CD4-positive, CD25-positive, alpha-beta regulatory T cell (primary cell): Measurements from ENCODE around the gene OR1I1. TPM values are rescaled to one million over a fixed set of nuclear protein-coding genes. Genes with fewer than 3 reads are reported as not detected.

Experiments used
- ATAC-seq, 2 donors: fragments of 150-1000 bp; cut with Tn5 transposase; one replicate each; pipeline ENCODE4 v1.10.0; 2021; ENCODE audit warnings: low read depth in 2 of 2, moderate number of reproducible peaks in 2 of 2, moderate library complexity in 1 of 2
- DNase-seq, 3 donors: peaks; one replicate each; pipeline versions ENCODE4 v3.0.0 to v3.0.0-alpha.2; 2012 to 2022; ENCODE audit warnings: mixed read lengths in 1 of 3
- H3K27ac ChIP-seq: one replicate; pipeline ENCODE4 v1.7.0; 2013; ENCODE audit warnings: mild to moderate bottlenecking, low read length; ENCODE audit not compliant: insufficient read depth, poor library complexity, severe bottlenecking
- H3K27me3 ChIP-seq: one replicate; pipeline ENCODE4 v1.7.0; 2013; ENCODE audit warnings: low read length; ENCODE audit not compliant: control insufficient read depth, insufficient read depth
- H3K36me3 ChIP-seq: one replicate; pipeline ENCODE4 v1.7.0; 2013; ENCODE audit warnings: mild to moderate bottlenecking, low read length, moderate library complexity; ENCODE audit not compliant: control insufficient read depth, insufficient read depth
- H3K4me1 ChIP-seq: 2 replicates; pipeline ENCODE4 v1.7.0; 2013; ENCODE audit warnings: mild to moderate bottlenecking, low read length; ENCODE audit not compliant: insufficient read depth, control insufficient read depth, poor library complexity, severe bottlenecking
- H3K4me3 ChIP-seq: one replicate; pipeline ENCODE4 v1.7.0; 2013; ENCODE audit warnings: low read depth, mild to moderate bottlenecking, low read length, moderate library complexity
- H3K9me3 ChIP-seq, 2 experiments: 1 replicate in 1 of 2; 2 replicates in 1 of 2; pipeline ENCODE4 v1.7.0; 2013; ENCODE audit warnings: low read length in 2 of 2, mild to moderate bottlenecking in 1 of 2, moderate library complexity in 1 of 2; ENCODE audit not compliant: control insufficient read depth in 2 of 2
- H3K27ac Mint-ChIP-seq, 3 donors: one replicate each; pipeline ENCODE4 v1.8.0; 2020 to 2022; ENCODE audit warnings: mild to moderate bottlenecking in 3 of 3, mixed read lengths in 3 of 3, moderate library complexity in 2 of 3
- H3K27me3 Mint-ChIP-seq: one replicate; pipeline ENCODE4 v1.8.0; 2022; ENCODE audit warnings: mild to moderate bottlenecking, mixed read lengths
- H3K36me3 Mint-ChIP-seq: one replicate; pipeline ENCODE4 v1.8.0; 2020; ENCODE audit warnings: mixed read lengths
- H3K4me1 Mint-ChIP-seq, 4 donors: one replicate each; pipeline ENCODE4 v1.8.0; 2020 to 2022; ENCODE audit warnings: mixed read lengths in 4 of 4, mild to moderate bottlenecking in 1 of 4
- H3K4me3 Mint-ChIP-seq, 4 donors: one replicate each; pipeline ENCODE4 v1.8.0; 2020 to 2022; ENCODE audit warnings: mild to moderate bottlenecking in 4 of 4, mixed read lengths in 4 of 4, moderate library complexity in 3 of 4
- H3K9me3 Mint-ChIP-seq, 7 donors: one replicate each; pipeline ENCODE4 v1.8.0; 2020 to 2022; ENCODE audit warnings: mixed read lengths in 7 of 7, mild to moderate bottlenecking in 3 of 7, moderate library complexity in 2 of 7
- polyA plus RNA-seq, 4 donors: library from polyadenylated mRNA; unstranded; fragments of 300-500 nt; fragmentation: Illumina TruSeq; gene quantifications; one replicate each; pipeline ENCODE4 v1.2.3, GENCODE V29; 2021
- total RNA-seq: library from RNA; stranded (reverse); gene quantifications from one replicate; pipeline ENCODE4 v1.2.3, GENCODE V29; 2022

The OR1I1 gene, protein sequence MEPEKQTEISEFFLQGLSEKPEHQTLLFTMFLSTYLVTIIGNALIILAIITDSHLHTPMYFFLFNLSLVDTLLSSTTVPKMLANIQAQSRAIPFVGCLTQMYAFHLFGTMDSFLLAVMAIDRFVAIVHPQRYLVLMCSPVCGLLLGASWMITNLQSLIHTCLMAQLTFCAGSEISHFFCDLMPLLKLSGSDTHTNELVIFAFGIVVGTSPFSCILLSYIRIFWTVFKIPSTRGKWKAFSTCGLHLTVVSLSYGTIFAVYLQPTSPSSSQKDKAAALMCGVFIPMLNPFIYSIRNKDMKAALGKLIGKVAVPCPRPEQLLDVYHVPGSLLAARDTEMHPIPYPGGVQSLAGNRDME
- total RNA-seq, result not detected
- not detected for polyA plus RNA-seq

DNA sequence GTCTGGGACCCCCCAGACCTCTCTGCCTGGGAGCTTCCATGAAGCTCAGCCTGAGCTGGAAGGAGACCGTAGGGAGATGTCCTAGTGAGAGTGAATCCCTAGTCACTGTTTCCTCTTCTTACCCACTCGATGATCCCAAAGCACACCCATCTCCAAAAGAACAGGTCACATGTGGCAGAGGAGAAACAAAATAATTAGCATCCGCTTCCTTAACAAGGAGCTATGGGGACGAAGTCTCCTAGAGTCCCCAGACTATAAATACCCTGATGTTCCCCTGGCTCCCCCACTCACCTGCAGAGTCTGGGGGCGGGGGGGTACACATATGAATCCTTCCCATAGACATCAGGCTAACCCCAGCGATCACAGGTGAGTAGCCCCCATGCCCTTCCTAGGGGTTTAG, at the start of gene OR1I1:
Gene OR1I1, plus strand, starts transcription at position 301 of the 400 bp plus-strand sequence. CDS start 4,855 bp downstream, outside the sequence.
- no peaks in the 10 kb centered on the region for H3K9me3 Mint-ChIP-seq
- Histone ChIP-seq H3K27me3 (no peaks in the 10 kb centered on the region), H3K4me1 (no peaks in the 10 kb centered on the region), H3K9me3 (no peaks in the 10 kb centered on the region), H3K27ac (no peak within 1 kb of the TSS), H3K4me3 (no peak within 1 kb of the TSS), H3K36me3 (no peaks in the 10 kb centered on the region)
- H3K4me1 Mint-ChIP-seq, result no peaks in the 10 kb centered on the region
- DNase-seq (no peak), ATAC-seq (no peak)
- H3K27ac Mint-ChIP-seq, result no peak within 1 kb of the TSS
- H3K4me3 Mint-ChIP-seq, result no peak within 1 kb of the TSS
- no peaks in the 10 kb centered on the region for H3K36me3 Mint-ChIP-seq
- peaks cover 5% of the 10 kb centered on the region for H3K27me3 Mint-ChIP-seq

GRCh38 chr19:15035795-15036311, 46.2 kb upstream of the OR1I1 start:
- Mint-ChIP-seq H3K9me3 (peaks cover 0 to 2% (median 0%) of the 10 kb centered on the region in 7 donors), H3K4me1 (peaks cover 0 to 2% (median 0%) of the 10 kb centered on the region in 4 donors), H3K27ac (no peak overlapping the region), H3K4me3 (no peak overlapping the region), H3K27me3 (peaks cover 10% of the 10 kb centered on the region), H3K36me3 (no peaks in the 10 kb centered on the region)
- Histone ChIP-seq H3K27me3 (peaks cover 5% of the 10 kb centered on the region), H3K36me3 (no peaks in the 10 kb centered on the region), H3K27ac (no peak overlapping the region), H3K4me1 (no peaks in the 10 kb centered on the region), H3K9me3 (no peaks in the 10 kb centered on the region), H3K4me3 (no peak overlapping the region)
- DNase-seq (no peak), ATAC-seq (no peak)

GRCh38 chr19:15037586-15037985, 44.4 kb upstream of the OR1I1 start:
- H3K36me3 Mint-ChIP-seq, result no peaks in the 10 kb centered on the region
- peaks cover 0 to 2% (median 0%) of the 10 kb centered on the region in 7 donors for H3K9me3 Mint-ChIP-seq
- no peak overlapping the region for H3K27ac ChIP-seq
- H3K4me3 Mint-ChIP-seq, result no peak overlapping the region
- ATAC-seq, result no peak
- no peak overlapping the region for H3K27ac Mint-ChIP-seq
- H3K4me1 ChIP-seq, result no peaks in the 10 kb centered on the region
- no peaks in the 10 kb centered on the region for H3K9me3 ChIP-seq
- H3K4me1 Mint-ChIP-seq, result peaks cover 0 to 2% (median 0%) of the 10 kb centered on the region in 4 donors
- DNase-seq, result no peak
- no peak overlapping the region for H3K4me3 ChIP-seq
- no peaks in the 10 kb centered on the region for H3K36me3 ChIP-seq
- H3K27me3 ChIP-seq, result peaks cover 6% of the 10 kb centered on the region
- H3K27me3 Mint-ChIP-seq, result peaks cover 10% of the 10 kb centered on the region

GRCh38 chr19:15038294-15038693, 43.7 kb upstream of the OR1I1 start:
- ATAC-seq (no peak), DNase-seq (no peak)
- H3K4me1 Mint-ChIP-seq, result peaks cover 0 to 2% (median 0%) of the 10 kb centered on the region in 4 donors
- H3K4me3 ChIP-seq, result no peak overlapping the region
- no peak overlapping the region for H3K27ac Mint-ChIP-seq
- peaks cover 10% of the 10 kb centered on the region for H3K27me3 Mint-ChIP-seq
- H3K4me3 Mint-ChIP-seq, result no peak overlapping the region
- H3K36me3 ChIP-seq, result no peaks in the 10 kb centered on the region
- H3K9me3 Mint-ChIP-seq, result peaks cover 0 to 2% (median 0%) of the 10 kb centered on the region in 7 donors
- H3K4me1 ChIP-seq, result no peaks in the 10 kb centered on the region
- H3K9me3 ChIP-seq, result no peaks in the 10 kb centered on the region
- peaks cover 6% of the 10 kb centered on the region for H3K27me3 ChIP-seq
- no peaks in the 10 kb centered on the region for H3K36me3 Mint-ChIP-seq
- H3K27ac ChIP-seq, result no peak overlapping the region

GRCh38 chr19:15042003-15042402, 40.0 kb upstream of the OR1I1 start:
- H3K27me3 Mint-ChIP-seq, result peaks cover 10% of the 10 kb centered on the region
- peaks cover 0 to 3% (median 0%) of the 10 kb centered on the region in 7 donors for H3K9me3 Mint-ChIP-seq
- Histone ChIP-seq H3K4me1 (no peaks in the 10 kb centered on the region), H3K9me3 (no peaks in the 10 kb centered on the region), H3K27me3 (peaks cover 7% of the 10 kb centered on the region), H3K27ac (no peak overlapping the region), H3K4me3 (no peak overlapping the region), H3K36me3 (no peaks in the 10 kb centered on the region)
- H3K4me1 Mint-ChIP-seq, result no peaks in the 10 kb centered on the region
- H3K36me3 Mint-ChIP-seq, result no peaks in the 10 kb centered on the region
- no peak for DNase-seq
- no peak overlapping the region for H3K27ac Mint-ChIP-seq
- no peak for ATAC-seq
- no peak overlapping the region for H3K4me3 Mint-ChIP-seq

DNA sequence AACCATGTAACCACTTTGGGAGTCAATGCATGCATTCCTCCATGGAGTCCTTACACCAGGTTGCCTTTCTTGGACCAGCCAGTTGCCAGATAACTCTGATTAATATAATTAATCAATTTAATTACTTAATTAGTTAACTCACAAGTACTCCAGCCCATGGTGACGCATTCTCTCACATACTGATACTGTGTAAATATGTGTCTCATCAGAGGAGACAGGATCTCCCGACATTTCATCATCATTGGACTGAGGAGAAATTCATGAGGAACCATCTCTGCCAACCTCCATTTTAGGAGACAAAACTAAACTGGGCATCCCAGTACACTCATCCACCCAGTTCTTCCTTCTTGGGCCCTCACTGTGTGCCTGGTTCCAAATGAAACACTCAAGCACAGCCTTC, 39.2 kb upstream of the OR1I1 start:
- Histone ChIP-seq H3K27me3 (peaks cover 9% of the 10 kb centered on the region), H3K4me1 (no peaks in the 10 kb centered on the region), H3K27ac (no peak overlapping the region), H3K9me3 (no peaks in the 10 kb centered on the region), H3K4me3 (no peak overlapping the region), H3K36me3 (no peaks in the 10 kb centered on the region)
- Mint-ChIP-seq H3K4me3 (no peak overlapping the region), H3K27ac (no peak overlapping the region), H3K4me1 (no peaks in the 10 kb centered on the region), H3K27me3 (peaks cover 10% of the 10 kb centered on the region), H3K9me3 (peaks cover 0 to 3% (median 0%) of the 10 kb centered on the region in 7 donors), H3K36me3 (no peaks in the 10 kb centered on the region)
- ATAC-seq (no peak), DNase-seq (no peak)

DNA sequence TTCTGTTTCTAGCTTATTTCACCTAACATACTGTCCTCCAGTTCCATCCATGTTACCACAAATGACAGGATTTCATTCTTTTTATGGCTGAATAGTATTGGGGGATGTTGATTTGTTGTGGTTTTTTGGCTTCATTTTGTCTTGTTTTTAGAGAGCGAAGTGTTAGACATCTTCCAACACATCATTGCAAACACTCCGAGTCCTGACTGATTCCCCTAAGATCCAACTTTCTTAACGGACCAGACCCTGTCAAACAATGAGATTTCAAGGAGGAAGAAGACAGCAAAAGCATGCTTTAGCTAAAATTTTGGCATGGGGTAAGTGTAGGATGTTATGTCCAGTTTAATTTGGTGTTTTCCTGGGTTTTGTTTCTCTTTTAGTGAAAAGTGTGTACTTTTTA, 36.5 kb upstream of the OR1I1 start:
- Mint-ChIP-seq H3K4me1 (no peaks in the 10 kb centered on the region), H3K27me3 (no peaks in the 10 kb centered on the region), H3K36me3 (no peaks in the 10 kb centered on the region), H3K4me3 (no peak overlapping the region), H3K9me3 (peaks cover 0 to 3% (median 0%) of the 10 kb centered on the region in 7 donors), H3K27ac (no peak overlapping the region)
- Histone ChIP-seq H3K9me3 (no peaks in the 10 kb centered on the region), H3K4me3 (no peak overlapping the region), H3K27me3 (peaks cover 9% of the 10 kb centered on the region), H3K36me3 (no peaks in the 10 kb centered on the region), H3K4me1 (no peaks in the 10 kb centered on the region), H3K27ac (no peak overlapping the region)
- no peak for DNase-seq
- no peak for ATAC-seq

- Histone ChIP-seq H3K9me3 (no peaks in the 10 kb centered on the region), H3K27ac (no peak overlapping the region), H3K27me3 (peaks cover 6% of the 10 kb centered on the region), H3K4me1 (no peaks in the 10 kb centered on the region), H3K4me3 (no peak overlapping the region), H3K36me3 (no peaks in the 10 kb centered on the region)
- H3K4me3 Mint-ChIP-seq, result no peak overlapping the region
- no peaks in the 10 kb centered on the region for H3K4me1 Mint-ChIP-seq
- H3K9me3 Mint-ChIP-seq, result peaks cover 0 to 5% (median 0%) of the 10 kb centered on the region in 7 donors
- no peaks in the 10 kb centered on the region for H3K36me3 Mint-ChIP-seq
- DNase-seq (no peak), ATAC-seq (no peak)
- H3K27ac Mint-ChIP-seq, result no peak overlapping the region
- H3K27me3 Mint-ChIP-seq, result peaks cover 6% of the 10 kb centered on the region
Measured at GRCh38 chr19:15047680-15048079, 34.3 kb upstream of the OR1I1 start.
